ENCODE data around the gene COPG2.

Gene COPG2

DNA sequence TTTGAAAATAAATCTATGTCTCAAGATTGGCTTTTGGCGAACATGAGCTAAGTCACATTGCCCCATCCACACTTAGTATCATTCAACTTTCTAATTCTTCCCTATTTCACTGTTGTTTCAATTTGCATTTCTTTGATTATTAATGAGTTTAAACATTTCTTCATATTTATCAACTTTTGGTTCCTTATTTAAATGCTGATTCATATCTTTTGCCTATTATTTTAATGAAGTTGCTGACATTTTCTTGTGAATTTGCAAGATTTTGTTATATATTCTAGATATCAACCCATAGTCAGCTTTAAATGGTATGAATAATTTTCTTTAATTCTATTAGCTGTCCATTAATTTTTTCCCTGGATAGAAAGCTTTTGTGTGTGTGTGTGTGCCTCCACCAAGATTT, 32.2 kb upstream of the COPG2 start:
- Histone ChIP-seq H3K4me3 (ENCODE audit: low read length, poor library complexity, severe bottlenecking) (no peak overlapping the region), H2AFZ (ENCODE audit: low read length) (no peak overlapping the region), H3K79me2 (ENCODE audit: insufficient read depth, low read length) (no peaks in the 10 kb centered on the region), H3K9ac (ENCODE audit: low read depth, low read length, poor library complexity, severe bottlenecking) (no peak overlapping the region), H3K9me3 (ENCODE audit: insufficient read depth, low read depth, low read length) (no peaks in the 10 kb centered on the region), H3F3A (ENCODE audit: low read depth) (no peaks in the 10 kb centered on the region), H3K36me3 (ENCODE audit: insufficient read depth, low read length) (no peaks in the 10 kb centered on the region), H3K27me3 (ENCODE audit: insufficient read depth, low read length, poor library complexity, severe bottlenecking) (no peaks in the 10 kb centered on the region), H4K20me1 (ENCODE audit: insufficient read depth, low read length, poor library complexity, severe bottlenecking) (no peaks in the 10 kb centered on the region), H3K4me1 (ENCODE audit: insufficient read depth, low read length, poor library complexity, severe bottlenecking) (no peaks in the 10 kb centered on the region), H3K4me2 (ENCODE audit: low read depth, low read length, poor library complexity, severe bottlenecking) (no peak overlapping the region), H3K9me2 (replicated peaks; ENCODE audit: low read depth, low read length) (no peaks in the 10 kb centered on the region)
- no peak for TF ChIP-seq EZH2phosphoT487 (IDR thresholded peaks at IDR 0.05; ENCODE audit: borderline replicate concordance)
- TF ChIP-seq, protein P1, sequence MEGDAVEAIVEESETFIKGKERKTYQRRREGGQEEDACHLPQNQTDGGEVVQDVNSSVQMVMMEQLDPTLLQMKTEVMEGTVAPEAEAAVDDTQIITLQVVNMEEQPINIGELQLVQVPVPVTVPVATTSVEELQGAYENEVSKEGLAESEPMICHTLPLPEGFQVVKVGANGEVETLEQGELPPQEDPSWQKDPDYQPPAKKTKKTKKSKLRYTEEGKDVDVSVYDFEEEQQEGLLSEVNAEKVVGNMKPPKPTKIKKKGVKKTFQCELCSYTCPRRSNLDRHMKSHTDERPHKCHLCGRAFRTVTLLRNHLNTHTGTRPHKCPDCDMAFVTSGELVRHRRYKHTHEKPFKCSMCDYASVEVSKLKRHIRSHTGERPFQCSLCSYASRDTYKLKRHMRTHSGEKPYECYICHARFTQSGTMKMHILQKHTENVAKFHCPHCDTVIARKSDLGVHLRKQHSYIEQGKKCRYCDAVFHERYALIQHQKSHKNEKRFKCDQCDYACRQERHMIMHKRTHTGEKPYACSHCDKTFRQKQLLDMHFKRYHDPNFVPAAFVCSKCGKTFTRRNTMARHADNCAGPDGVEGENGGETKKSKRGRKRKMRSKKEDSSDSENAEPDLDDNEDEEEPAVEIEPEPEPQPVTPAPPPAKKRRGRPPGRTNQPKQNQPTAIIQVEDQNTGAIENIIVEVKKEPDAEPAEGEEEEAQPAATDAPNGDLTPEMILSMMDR (conservative IDR thresholded peaks at IDR 0.05; ENCODE audit: low read length), result no peak

GRCh38 chr7:130699686-130700085, 31.1 kb upstream of the COPG2 start:
- H3K9me3 ChIP-seq (ENCODE audit: insufficient read depth, low read depth, low read length), result no peaks in the 10 kb centered on the region
- H2AFZ ChIP-seq (ENCODE audit: low read length), result no peak overlapping the region
- H3K4me2 ChIP-seq (ENCODE audit: low read depth, low read length, poor library complexity, severe bottlenecking), result no peak overlapping the region
- no peaks in the 10 kb centered on the region for H3K4me1 ChIP-seq (ENCODE audit: insufficient read depth, low read length, poor library complexity, severe bottlenecking)
- no peaks in the 10 kb centered on the region for H3K36me3 ChIP-seq (ENCODE audit: insufficient read depth, low read length)
- no peak overlapping the region for H3K9ac ChIP-seq (ENCODE audit: low read depth, low read length, poor library complexity, severe bottlenecking)
- H3K79me2 ChIP-seq (ENCODE audit: insufficient read depth, low read length), result no peaks in the 10 kb centered on the region
- no peaks in the 10 kb centered on the region for H3K9me2 ChIP-seq (replicated peaks; ENCODE audit: low read depth, low read length)
- H3K27me3 ChIP-seq (ENCODE audit: insufficient read depth, low read length, poor library complexity, severe bottlenecking), result no peaks in the 10 kb centered on the region
- no peaks in the 10 kb centered on the region for H4K20me1 ChIP-seq (ENCODE audit: insufficient read depth, low read length, poor library complexity, severe bottlenecking)
- TF ChIP-seq, protein P1 (conservative IDR thresholded peaks at IDR 0.05; ENCODE audit: low read length), result no peak
- no peak for TF ChIP-seq EZH2phosphoT487 (IDR thresholded peaks at IDR 0.05; ENCODE audit: borderline replicate concordance)
- H3K4me3 ChIP-seq (ENCODE audit: low read length, poor library complexity, severe bottlenecking), result no peak overlapping the region
- H3F3A ChIP-seq (ENCODE audit: low read depth), result no peaks in the 10 kb centered on the region

DNA sequence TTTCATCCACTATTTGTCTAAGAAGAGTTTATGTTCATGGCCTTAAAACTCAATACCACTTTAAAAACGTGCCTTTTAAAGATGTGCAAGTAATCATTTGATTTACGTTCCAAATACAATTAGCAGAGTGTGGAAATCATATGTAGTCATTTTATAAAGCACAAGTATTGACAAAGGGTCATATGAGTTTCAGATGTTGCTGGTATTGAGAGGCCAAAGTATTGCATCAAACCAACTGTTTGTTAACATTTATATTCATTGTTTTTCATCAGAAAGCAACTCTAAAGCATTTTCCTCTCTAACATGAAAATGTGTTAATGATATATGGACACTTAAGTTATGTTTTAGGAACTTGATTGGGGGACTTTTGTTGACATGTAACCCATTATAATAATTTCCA, 29.3 kb upstream of the COPG2 start:
- Histone ChIP-seq H3K4me3 (ENCODE audit: low read length, poor library complexity, severe bottlenecking) (no peak overlapping the region), H3K36me3 (ENCODE audit: insufficient read depth, low read length) (no peaks in the 10 kb centered on the region), H3K4me1 (ENCODE audit: insufficient read depth, low read length, poor library complexity, severe bottlenecking) (no peaks in the 10 kb centered on the region), H2AFZ (ENCODE audit: low read length) (no peak overlapping the region), H3K79me2 (ENCODE audit: insufficient read depth, low read length) (no peaks in the 10 kb centered on the region), H3K9ac (ENCODE audit: low read depth, low read length, poor library complexity, severe bottlenecking) (no peak overlapping the region), H3K9me2 (replicated peaks; ENCODE audit: low read depth, low read length) (no peaks in the 10 kb centered on the region), H3K27me3 (ENCODE audit: insufficient read depth, low read length, poor library complexity, severe bottlenecking) (no peaks in the 10 kb centered on the region), H4K20me1 (ENCODE audit: insufficient read depth, low read length, poor library complexity, severe bottlenecking) (no peaks in the 10 kb centered on the region), H3K4me2 (ENCODE audit: low read depth, low read length, poor library complexity, severe bottlenecking) (no peak overlapping the region), H3K9me3 (ENCODE audit: insufficient read depth, low read depth, low read length) (no peaks in the 10 kb centered on the region), H3F3A (ENCODE audit: low read depth) (no peaks in the 10 kb centered on the region)
- TF ChIP-seq EZH2phosphoT487 (IDR thresholded peaks at IDR 0.05; ENCODE audit: borderline replicate concordance), result no peak
- TF ChIP-seq, protein P1 (conservative IDR thresholded peaks at IDR 0.05; ENCODE audit: low read length), result no peak

All from Loucy (cell line).